ENCODE measurements around the gene DYSF. TPM values are rescaled to one million over a fixed set of nuclear protein-coding genes. Genes with fewer than 3 reads are reported as not detected.

The DYSF gene
- polyA plus RNA-seq, 1 donor from 2014 or later: 0.04 TPM

- Histone ChIP-seq H3K9me2 (ENCODE audit: insufficient read depth, low read length) (no peaks in the 10 kb centered on the region), H3K79me2 (replicated peaks; ENCODE audit: insufficient read depth, low read length) (no peaks in the 10 kb centered on the region), H3K27me3 (ENCODE audit: insufficient read depth, low read depth, low read length) (no peaks in the 10 kb centered on the region), H3K27ac (ENCODE audit: low read length) (no peak overlapping the region), H3K4me3 (ENCODE audit: low read length) (no peak overlapping the region), H3K9ac (ENCODE audit: low read length) (no peak overlapping the region), H3K4me2 (ENCODE audit: low read length) (no peak overlapping the region), H3F3A (ENCODE audit: insufficient read depth, low read length, poor library complexity, severe bottlenecking) (no peaks in the 10 kb centered on the region), H2AFZ (ENCODE audit: low read depth, low read length) (no peak overlapping the region), H4K20me1 (ENCODE audit: insufficient read depth) (no peaks in the 10 kb centered on the region), H3K9me3 (ENCODE audit: low read length) (no peaks in the 10 kb centered on the region), H3K36me3 (ENCODE audit: insufficient read depth, low read length) (no peaks in the 10 kb centered on the region)
- no peak for TF ChIP-seq SMC3 (conservative IDR thresholded peaks at IDR 0.05; ENCODE audit: poor library complexity)
- no peak for TF ChIP-seq REST (IDR thresholded peaks at IDR 0.05; ENCODE audit: borderline replicate concordance)
- no peak for TF ChIP-seq POLR2AphosphoS5 (IDR thresholded peaks at IDR 0.05)
- no peak for TF ChIP-seq EP300 (conservative IDR thresholded peaks at IDR 0.05; ENCODE audit: poor library complexity, severe bottlenecking)
- TF ChIP-seq, protein P1, sequence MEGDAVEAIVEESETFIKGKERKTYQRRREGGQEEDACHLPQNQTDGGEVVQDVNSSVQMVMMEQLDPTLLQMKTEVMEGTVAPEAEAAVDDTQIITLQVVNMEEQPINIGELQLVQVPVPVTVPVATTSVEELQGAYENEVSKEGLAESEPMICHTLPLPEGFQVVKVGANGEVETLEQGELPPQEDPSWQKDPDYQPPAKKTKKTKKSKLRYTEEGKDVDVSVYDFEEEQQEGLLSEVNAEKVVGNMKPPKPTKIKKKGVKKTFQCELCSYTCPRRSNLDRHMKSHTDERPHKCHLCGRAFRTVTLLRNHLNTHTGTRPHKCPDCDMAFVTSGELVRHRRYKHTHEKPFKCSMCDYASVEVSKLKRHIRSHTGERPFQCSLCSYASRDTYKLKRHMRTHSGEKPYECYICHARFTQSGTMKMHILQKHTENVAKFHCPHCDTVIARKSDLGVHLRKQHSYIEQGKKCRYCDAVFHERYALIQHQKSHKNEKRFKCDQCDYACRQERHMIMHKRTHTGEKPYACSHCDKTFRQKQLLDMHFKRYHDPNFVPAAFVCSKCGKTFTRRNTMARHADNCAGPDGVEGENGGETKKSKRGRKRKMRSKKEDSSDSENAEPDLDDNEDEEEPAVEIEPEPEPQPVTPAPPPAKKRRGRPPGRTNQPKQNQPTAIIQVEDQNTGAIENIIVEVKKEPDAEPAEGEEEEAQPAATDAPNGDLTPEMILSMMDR (IDR thresholded peaks at IDR 0.05; ENCODE audit: poor library complexity, severe bottlenecking): no peak
- no peak for TF ChIP-seq EZH2 (IDR thresholded peaks at IDR 0.05; ENCODE audit: borderline replicate concordance, insufficient read depth, low read length, poor library complexity, severe bottlenecking)
- no peak for TF ChIP-seq TAF1 (IDR thresholded peaks at IDR 0.05; ENCODE audit: low read depth)
- no peak for TF ChIP-seq MXI1 (conservative IDR thresholded peaks at IDR 0.05; ENCODE audit: poor library complexity, severe bottlenecking)
- no peak for TF ChIP-seq RAD21 (conservative IDR thresholded peaks at IDR 0.05)
Observed at GRCh38 chr2:71704688-71705087, 251.3 kb downstream of the DYSF start.

GRCh38 chr2:71705171-71705960 is 252.0 kb downstream of the DYSF start:
- H3K4me2 ChIP-seq (ENCODE audit: low read length): no peak overlapping the region
- no peak overlapping the region for H3K4me3 ChIP-seq (ENCODE audit: low read length)
- no peaks in the 10 kb centered on the region for H3K27me3 ChIP-seq (ENCODE audit: insufficient read depth, low read depth, low read length)
- H3K9ac ChIP-seq (ENCODE audit: low read length): no peak overlapping the region
- no peak overlapping the region for H2AFZ ChIP-seq (ENCODE audit: low read depth, low read length)
- no peaks in the 10 kb centered on the region for H3K36me3 ChIP-seq (ENCODE audit: insufficient read depth, low read length)
- H3K9me3 ChIP-seq (ENCODE audit: low read length): no peaks in the 10 kb centered on the region
- no peaks in the 10 kb centered on the region for H3K9me2 ChIP-seq (ENCODE audit: insufficient read depth, low read length)
- H3K79me2 ChIP-seq (replicated peaks; ENCODE audit: insufficient read depth, low read length): no peaks in the 10 kb centered on the region
- H3F3A ChIP-seq (ENCODE audit: insufficient read depth, low read length, poor library complexity, severe bottlenecking): no peaks in the 10 kb centered on the region
- H3K27ac ChIP-seq (ENCODE audit: low read length): no peak overlapping the region
- TF ChIP-seq EP300 (conservative IDR thresholded peaks at IDR 0.05; ENCODE audit: poor library complexity, severe bottlenecking): no peak
- TF ChIP-seq TAF1 (IDR thresholded peaks at IDR 0.05; ENCODE audit: low read depth): no peak
- TF ChIP-seq MXI1 (conservative IDR thresholded peaks at IDR 0.05; ENCODE audit: poor library complexity, severe bottlenecking): no peak
- TF ChIP-seq REST (IDR thresholded peaks at IDR 0.05; ENCODE audit: borderline replicate concordance): no peak
- no peak for TF ChIP-seq RAD21 (conservative IDR thresholded peaks at IDR 0.05)
- no peak for TF ChIP-seq POLR2AphosphoS5 (IDR thresholded peaks at IDR 0.05)
- TF ChIP-seq EZH2 (IDR thresholded peaks at IDR 0.05; ENCODE audit: borderline replicate concordance, insufficient read depth, low read length, poor library complexity, severe bottlenecking): no peak
- TF ChIP-seq, protein P1 (IDR thresholded peaks at IDR 0.05; ENCODE audit: poor library complexity, severe bottlenecking): no peak
- H4K20me1 ChIP-seq (ENCODE audit: insufficient read depth): no peaks in the 10 kb centered on the region

Measured in neural cell (in vitro differentiated cells).